Prostate gland (tissue), 2 donors: ENCODE data around the gene ADAMTS7. TPM values are rescaled to one million over a fixed set of nuclear protein-coding genes. Genes with fewer than 3 reads are reported as not detected.
"Not testable (repeated sequence)": the region's sequence is repeated elsewhere in the genome, so short reads cannot be mapped to it uniquely, and the experiment has no call there.

Source experiments
- DNase-seq: peaks from one replicate; pipeline ENCODE4 v3.0.0-alpha.2; 2019; ENCODE audit warnings: low spot score
- H3K27ac ChIP-seq, 2 donors: fragments of 200-600 bp; sonication (generic); 2 replicates each; pipeline ENCODE4 v1.5.1; 2017 to 2019
- H3K27me3 ChIP-seq: fragments of 200-600 bp; sonication (generic); replicated peaks from 2 replicates; pipeline ENCODE4 v1.5.1; 2019; ENCODE audit not compliant: insufficient read depth
- H3K36me3 ChIP-seq, 2 donors: fragments of 200-600 bp; sonication (generic); 1 replicate in 1 of 2; 2 replicates in 1 of 2; pipeline versions ENCODE4 v1.5.1 to v1.8.1; 2017 to 2019
- H3K4me1 ChIP-seq: fragments of 200-600 bp; sonication (generic); replicated peaks from 2 replicates; pipeline ENCODE4 v1.5.1; 2019
- H3K4me3 ChIP-seq, 2 donors: fragments of 200-600 bp; sonication (generic); 2 replicates each; pipeline ENCODE4 v1.5.1; 2017 to 2019
- H3K9me3 ChIP-seq: fragments of 200-600 bp; sonication (generic); 2 replicates; pipeline ENCODE4 v1.5.1; 2017
- CTCF ChIP-seq, 4 experiments: fragments of 200-600 bp in 2 of 4; fragments of 450-650 bp in 2 of 4; sonication (generic) in 2 of 4; IDR thresholded peaks; 1 replicate in 3 of 4; 2 replicates in 1 of 4; pipeline ENCODE4 v1.5.1; 2016 to 2019; ENCODE audit warnings: antibody characterized with exemption in 4 of 4, mild to moderate bottlenecking in 2 of 4, moderate library complexity in 2 of 4
- POLR2A ChIP-seq: fragments of 450-650 bp; IDR thresholded peaks from one replicate; pipeline ENCODE4 v1.6.1; 2016; ENCODE audit warnings: antibody characterized with exemption, mild to moderate bottlenecking
- POLR2AphosphoS5 ChIP-seq: sonication (generic); formaldehyde crosslinking; IDR thresholded peaks from one replicate; pipeline ENCODE4 v1.6.1; 2017; ENCODE audit warnings: antibody characterized with exemption
- WGBS: methylation state at CpG from one replicate; pipeline ENCODE4 v1.1.5; 2018; 5-methylcytosine and 5-hydroxymethylcytosine counted together
- intact Hi-C: fragments of 100-400 bp; cut with DNase I; formaldehyde crosslinking; loops from one replicate; pipeline ENCODE4 v1.14.2; 2022
- total RNA-seq, 2 donors: library from RNA; depleted of rRNA; stranded (reverse); fragments of >200 nt; gene quantifications; one replicate each; pipeline ENCODE4 v1.1.0, GENCODE V29; 2016

The ADAMTS7 gene
- total RNA-seq, 2 donors from 2014 or later: 1.6 to 7.8 TPM

- H3K4me3 ChIP-seq: no peak overlapping the region
- no peaks in the 10 kb centered on the region for H3K27me3 ChIP-seq
- H3K4me1 ChIP-seq: no peaks in the 10 kb centered on the region
- 82% methylated on average over 5 of the region's 7 CpGs for WGBS
- intact Hi-C loops: no loop called here
- no peak for DNase-seq
- TF ChIP-seq POLR2AphosphoS5 (no peak), CTCF (IDR thresholded peaks at IDR 0.05) (no peak), POLR2A (no peak)
- no peaks in the 10 kb centered on the region for H3K36me3 ChIP-seq
- H3K27ac ChIP-seq: no peak overlapping the region
- H3K9me3 ChIP-seq: no peaks in the 10 kb centered on the region
These were observed 70.4 kb downstream of the ADAMTS7 start for GRCh38 chr15:78740904-78741274.

GRCh38 chr15:78739996-78740903, 71.0 kb downstream of the ADAMTS7 start:
- Histone ChIP-seq H3K4me1 (no peaks in the 10 kb centered on the region), H3K9me3 (no peaks in the 10 kb centered on the region), H3K27ac (no peak overlapping the region), H3K4me3 (no peak overlapping the region), H3K36me3 (no peaks in the 10 kb centered on the region), H3K27me3 (no peaks in the 10 kb centered on the region)
- intact Hi-C loops: no loop called here
- TF ChIP-seq POLR2A: no peak
- WGBS: 51% methylated on average over 23 of the region's 23 CpGs
- no peak for DNase-seq

- Histone ChIP-seq H3K4me1 (no peaks in the 10 kb centered on the region), H3K36me3 (no peaks in the 10 kb centered on the region), H3K4me3 (no peak overlapping the region), H3K9me3 (no peaks in the 10 kb centered on the region), H3K27ac (no peak overlapping the region), H3K27me3 (no peaks in the 10 kb centered on the region)
- DNase-seq: no peak
- TF ChIP-seq POLR2A (no peak), CTCF (IDR thresholded peaks at IDR 0.05) (no peak), POLR2AphosphoS5 (no peak)
- intact Hi-C loops: no loop called here
- 91% methylated on average over 9 of the region's 9 CpGs for WGBS
These were observed 72.1 kb downstream of the ADAMTS7 start for GRCh38 chr15:78739206-78739605.

- not testable (repeated sequence) for DNase-seq
These were observed 73.2 kb downstream of the ADAMTS7 start for GRCh38 chr15:78737931-78738558.

GRCh38 chr15:78737187-78737820, 74.0 kb downstream of the ADAMTS7 start:
- no peak overlapping the region for H3K27ac ChIP-seq
- H3K9me3 ChIP-seq: no peaks in the 10 kb centered on the region
- H3K36me3 ChIP-seq: no peaks in the 10 kb centered on the region
- H3K4me1 ChIP-seq: no peaks in the 10 kb centered on the region
- DNase-seq: no peak
- no peak overlapping the region for H3K4me3 ChIP-seq
- TF ChIP-seq CTCF (IDR thresholded peaks at IDR 0.05) (no peak), POLR2A (no peak), POLR2AphosphoS5 (no peak)
- no peaks in the 10 kb centered on the region for H3K27me3 ChIP-seq
- intact Hi-C loops: no loop called here
- 73% methylated on average over 9 of the region's 9 CpGs for WGBS

More at GRCh38 chr15:78737931-78738558, 73.2 kb downstream of the ADAMTS7 start:
- H3K36me3 ChIP-seq, H3K9me3 ChIP-seq, intact Hi-C loops, H3K27me3 ChIP-seq, H3K4me1 ChIP-seq, H3K27ac ChIP-seq, H3K4me3 ChIP-seq: not testable (repeated sequence)
- WGBS: 62% methylated on average over 11 of the region's 11 CpGs

- 84% methylated on average over 4 of the region's 4 CpGs for WGBS
- H3K4me1 ChIP-seq, H3K4me3 ChIP-seq, intact Hi-C loops, H3K27me3 ChIP-seq, H3K27ac ChIP-seq, H3K9me3 ChIP-seq, H3K36me3 ChIP-seq, DNase-seq: not testable (repeated sequence)
These were observed 75.0 kb downstream of the ADAMTS7 start for GRCh38 chr15:78736286-78736685.
